Stimulated activated CD8-positive, alpha-beta memory T cell treated with anti-CD3 and anti-CD28 coated beads, Interleukin-2, amount 100 ng/mL, for 48 hours (primary cell): ENCODE results near the gene ARHGAP27.
"Not testable (repeated sequence)": the region's sequence is repeated elsewhere in the genome, so short reads cannot be mapped to it uniquely, and the experiment has no call there.

Experiments used
- DNase-seq, 2 donors: peaks; one replicate each; pipeline ENCODE4 v3.0.0-alpha.2; 2020; ENCODE audit warnings: low read depth in 2 of 2

ARHGAP27 gene

GRCh38 chr17:45361451-45361850 is 71.2 kb downstream of the ARHGAP27 start:
- no peak for DNase-seq

GRCh38 chr17:45357364-45357997 is 75.2 kb downstream of the ARHGAP27 start:
- no peak for DNase-seq

- DNase-seq, result no peak
Observed at GRCh38 chr17:45355087-45355486, 77.6 kb downstream of the ARHGAP27 start.

GRCh38 chr17:45353043-45353442 is 79.6 kb downstream of the ARHGAP27 start:
- peak; percentile 12 to 15 for DNase-seq

- no peak for DNase-seq
Observed at GRCh38 chr17:45351831-45352230, 80.8 kb downstream of the ARHGAP27 start.

GRCh38 chr17:45347444-45347843 is 85.2 kb downstream of the ARHGAP27 start:
- DNase-seq, result no peak

GRCh38 chr17:45346216-45347015 is 86.3 kb downstream of the ARHGAP27 start:
- DNase-seq, result no peak

- no peak for DNase-seq
Observed at GRCh38 chr17:45345554-45346215, 87.0 kb downstream of the ARHGAP27 start.

GRCh38 chr17:45345246-45345553 is 87.5 kb downstream of the ARHGAP27 start:
- DNase-seq, result no peak

- not testable (repeated sequence) for DNase-seq
Observed at GRCh38 chr17:45343967-45344664, 88.6 kb downstream of the ARHGAP27 start.
